Kidney (tissue), 14 donors: ENCODE data around the gene EPS8L2. TPM values are rescaled to one million over a fixed set of nuclear protein-coding genes. Genes with fewer than 3 reads are reported as not detected.
"Not testable (repeated sequence)": the region's sequence is repeated elsewhere in the genome, so short reads cannot be mapped to it uniquely, and the experiment has no call there.

ENCODE experiments used
- DNase-seq, 5 donors: peaks; one replicate each; pipeline ENCODE4 v3.0.0-alpha.2; 2013 to 2020
- FAIRE-seq: peaks from 2 replicates; lab custom pipeline; 2012; peaks lifted over from hg19 to GRCh38; lab: Jason Lieb, UNC
- H3K27ac ChIP-seq, 2 donors: one replicate each; pipeline ENCODE4 v1.7.0; 2013; ENCODE audit warnings: low read depth in 2 of 2, low read length in 2 of 2, inconsistent platforms in 1 of 2
- H3K27me3 ChIP-seq: one replicate; pipeline ENCODE4 v1.7.1; 2013; ENCODE audit warnings: low read length, inconsistent platforms; ENCODE audit not compliant: control insufficient read depth, insufficient read depth
- H3K36me3 ChIP-seq, 3 donors: one replicate each; pipeline versions ENCODE4 v1.7.0 to v1.7.1; 2013; ENCODE audit warnings: low read length in 3 of 3, control low read depth in 1 of 3, inconsistent platforms in 1 of 3; ENCODE audit not compliant: insufficient read depth in 3 of 3, control insufficient read depth in 2 of 3
- H3K4me1 ChIP-seq, 3 donors: one replicate each; pipeline versions ENCODE4 v1.7.0 to v1.7.1; 2013; ENCODE audit warnings: low read length in 3 of 3, inconsistent platforms in 1 of 3, low read depth in 1 of 3; ENCODE audit not compliant: control insufficient read depth in 2 of 3, insufficient read depth in 2 of 3
- H3K4me3 ChIP-seq, 3 donors: one replicate each; pipeline versions ENCODE4 v1.7.0 to v1.8.1; 2013; ENCODE audit warnings: low read length in 3 of 3, control low read depth in 1 of 3, inconsistent platforms in 1 of 3
- H3K9ac ChIP-seq, 3 donors: one replicate each; pipeline versions ENCODE4 v1.7.0 to v1.7.1; 2013; ENCODE audit warnings: low read length in 3 of 3, control low read depth in 1 of 3, inconsistent platforms in 1 of 3
- H3K9me3 ChIP-seq, 3 donors: one replicate each; pipeline versions ENCODE4 v1.7.0 to v1.7.1; 2013; ENCODE audit warnings: low read length in 3 of 3, control low read depth in 1 of 3, inconsistent platforms in 1 of 3; ENCODE audit not compliant: control insufficient read depth in 2 of 3, insufficient read depth in 1 of 3
- intact Hi-C: fragments of 100-400 bp; cut with DNase I; formaldehyde crosslinking; loops from one replicate; pipeline ENCODE4 v1.11.1; 2022
- polyA plus RNA-seq: library from polyadenylated mRNA; stranded (reverse); fragments of 350-450 nt; fragmentation: Illumina TruSeq; extraction: RNeasy Lipid Tissue Mini Kit (QIAGEN cat#74804); gene quantifications from one replicate; pipeline ENCODE4 v1.2.3, GENCODE V29; 2014; ENCODE audit warnings: low read depth, low replicate concordance; ENCODE audit not compliant: insufficient read depth
- total RNA-seq: library from RNA; stranded (reverse); fragmentation: NEBNext Ultra II Directional; extraction: Animal tissue kit (Norgen Biotek cat#: 25700); gene quantifications from one replicate; pipeline ENCODE4 v1.2.1, GENCODE V29; 2021
- TF ChIP-seq, protein P1 (sequence below): IDR thresholded peaks from 3 replicates; pipeline ENCODE4 v1.5.1; 2012; ENCODE audit warnings: mild to moderate bottlenecking, moderate library complexity, borderline replicate concordance; ENCODE audit not compliant: insufficient read depth; ENCODE audit errors: extremely low read depth
- donor health status: control.
- donor health status: control.
- donor health status: control.
- donor health status: control.
- donor health status: control.
- donor health status: DM: yes; HTN: yes; CAD: no.
- donor health status: Normal renal cell carcinoma (clear cell type).

The EPS8L2 gene
- total and polyA plus RNA-seq, 2 donors from 2014 or later = 199 to 287 TPM

DNA sequence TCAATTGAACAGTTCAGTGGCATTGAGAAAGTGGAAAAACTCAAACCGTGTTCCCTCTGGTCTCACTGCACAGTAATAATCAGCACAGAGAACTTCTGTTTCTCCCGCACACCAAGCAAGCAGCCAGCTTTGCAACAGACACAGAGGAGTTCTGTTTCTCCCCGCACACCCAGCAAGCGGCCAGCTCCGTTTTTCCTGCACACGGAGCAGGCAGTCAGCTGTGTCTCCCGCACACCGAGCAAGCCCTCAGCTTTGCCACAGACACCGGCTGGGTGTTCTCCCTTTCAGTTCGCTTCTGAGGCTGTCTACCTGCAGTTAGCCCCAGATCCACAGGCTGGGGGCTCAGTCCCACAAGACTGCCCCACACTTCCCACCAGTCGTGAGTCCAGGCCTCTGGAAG, 31.3 kb downstream of the EPS8L2 start:
- intact Hi-C loops = no loop called here
- Histone ChIP-seq H3K9ac (no peak overlapping the region), H3K9me3 (no peaks in the 10 kb centered on the region), H3K36me3 (no peaks in the 10 kb centered on the region), H3K27ac (no peak overlapping the region), H3K4me1 (no peaks in the 10 kb centered on the region), H3K27me3 (no peaks in the 10 kb centered on the region), H3K4me3 (no peak overlapping the region)
- TF ChIP-seq, protein P1, sequence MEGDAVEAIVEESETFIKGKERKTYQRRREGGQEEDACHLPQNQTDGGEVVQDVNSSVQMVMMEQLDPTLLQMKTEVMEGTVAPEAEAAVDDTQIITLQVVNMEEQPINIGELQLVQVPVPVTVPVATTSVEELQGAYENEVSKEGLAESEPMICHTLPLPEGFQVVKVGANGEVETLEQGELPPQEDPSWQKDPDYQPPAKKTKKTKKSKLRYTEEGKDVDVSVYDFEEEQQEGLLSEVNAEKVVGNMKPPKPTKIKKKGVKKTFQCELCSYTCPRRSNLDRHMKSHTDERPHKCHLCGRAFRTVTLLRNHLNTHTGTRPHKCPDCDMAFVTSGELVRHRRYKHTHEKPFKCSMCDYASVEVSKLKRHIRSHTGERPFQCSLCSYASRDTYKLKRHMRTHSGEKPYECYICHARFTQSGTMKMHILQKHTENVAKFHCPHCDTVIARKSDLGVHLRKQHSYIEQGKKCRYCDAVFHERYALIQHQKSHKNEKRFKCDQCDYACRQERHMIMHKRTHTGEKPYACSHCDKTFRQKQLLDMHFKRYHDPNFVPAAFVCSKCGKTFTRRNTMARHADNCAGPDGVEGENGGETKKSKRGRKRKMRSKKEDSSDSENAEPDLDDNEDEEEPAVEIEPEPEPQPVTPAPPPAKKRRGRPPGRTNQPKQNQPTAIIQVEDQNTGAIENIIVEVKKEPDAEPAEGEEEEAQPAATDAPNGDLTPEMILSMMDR = no peak
- DNase-seq (no peak), FAIRE-seq (no peak)

DNA sequence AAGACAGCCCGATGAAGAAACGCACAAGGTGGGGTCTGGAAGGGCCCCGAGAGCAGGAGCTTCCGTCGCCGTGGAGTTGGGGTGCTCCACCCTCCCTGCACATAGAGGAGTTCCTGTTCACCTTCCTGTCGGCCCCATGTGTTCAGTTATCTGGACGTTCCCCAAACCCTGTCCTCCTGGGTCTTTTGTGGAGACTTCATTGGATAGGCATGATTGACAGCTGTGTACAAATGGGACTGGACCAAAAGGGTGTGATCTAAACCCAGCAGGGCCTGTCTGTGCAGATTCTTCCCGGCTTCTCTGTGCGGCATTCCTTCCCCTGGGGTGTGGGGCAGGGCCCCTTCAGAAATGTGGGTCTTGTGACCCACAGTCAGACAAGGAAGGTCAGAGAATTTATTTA, 31.9 kb downstream of the EPS8L2 start:
- intact Hi-C loops, FAIRE-seq: not testable (repeated sequence)

DNA sequence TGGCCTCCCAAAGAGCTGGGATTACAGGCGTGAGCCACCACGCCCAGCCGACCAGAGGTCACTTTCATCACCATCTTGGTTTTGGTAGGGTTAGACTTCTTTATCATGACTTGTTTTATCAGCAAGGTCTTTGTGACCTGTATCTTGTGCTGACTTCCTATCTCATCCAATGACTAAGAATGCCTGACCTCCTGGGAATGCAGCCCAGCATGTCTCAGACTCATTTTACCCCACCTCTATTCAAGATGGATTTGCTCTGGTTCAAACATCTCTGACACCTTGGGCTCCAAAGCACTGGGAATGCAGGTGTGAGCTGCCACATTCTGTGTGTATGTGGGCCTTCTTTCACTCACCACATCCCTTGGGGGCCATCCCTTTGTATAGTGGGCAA, 36.1 kb downstream of the EPS8L2 start:
- intact Hi-C loops = no loop called here
- Histone ChIP-seq H3K4me1 (peaks cover 0 to 2% (median 0%) of the 10 kb centered on the region in 3 donors), H3K27ac (no peak overlapping the region), H3K27me3 (no peaks in the 10 kb centered on the region), H3K4me3 (no peak overlapping the region), H3K9me3 (no peaks in the 10 kb centered on the region), H3K36me3 (no peaks in the 10 kb centered on the region), H3K9ac (no peak overlapping the region)
- TF ChIP-seq, protein P1 = no peak
- DNase-seq = no peak
- FAIRE-seq = no peak

More for the DNA sequence above, 31.9 kb downstream of the EPS8L2 start:
- H3K9me3 ChIP-seq, H3K4me3 ChIP-seq, H3K9ac ChIP-seq, H3K4me1 ChIP-seq, H3K27me3 ChIP-seq, H3K27ac ChIP-seq, DNase-seq, H3K36me3 ChIP-seq: not testable (repeated sequence)

DNA sequence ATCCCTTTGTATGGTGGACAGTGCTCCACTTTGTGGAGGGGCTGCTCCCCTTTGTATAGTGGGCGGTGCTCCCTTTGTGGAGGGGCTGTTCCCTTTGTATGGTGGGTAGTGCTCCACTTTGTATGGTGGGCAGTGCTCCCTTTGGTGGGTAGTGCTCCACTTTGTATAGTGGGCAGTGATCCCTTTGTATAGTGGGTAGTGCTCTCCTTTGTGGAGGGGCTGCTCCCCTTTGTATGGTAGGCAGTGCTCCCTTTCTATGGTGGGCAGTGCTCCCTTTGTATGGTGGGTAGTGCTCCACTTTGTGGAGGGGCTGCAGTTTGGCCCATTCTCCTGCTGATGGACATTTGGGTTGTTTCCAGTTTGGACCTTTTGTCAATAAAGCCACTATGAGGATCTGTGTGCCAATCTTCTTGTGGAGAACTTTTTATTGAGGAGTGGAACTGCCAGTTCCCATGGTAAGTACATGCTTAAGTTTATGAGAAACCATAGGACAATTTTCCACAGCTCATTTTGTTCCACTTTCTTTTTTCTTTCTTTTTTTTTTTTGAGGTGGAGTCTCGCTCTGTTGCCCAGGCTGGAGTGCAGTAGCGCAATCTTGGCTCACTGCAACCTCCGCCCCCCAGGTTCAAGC, 36.7 kb downstream of the EPS8L2 start:
- H3K9me3 ChIP-seq = no peaks in the 10 kb centered on the region
- peaks cover 0 to 2% (median 0%) of the 10 kb centered on the region in 3 donors for H3K4me1 ChIP-seq
- no peaks in the 10 kb centered on the region for H3K36me3 ChIP-seq
- DNase-seq (no peak), FAIRE-seq (no peak)
- no peak overlapping the region for H3K9ac ChIP-seq
- TF ChIP-seq, protein P1 = no peak
- no peak overlapping the region for H3K4me3 ChIP-seq
- H3K27me3 ChIP-seq = no peaks in the 10 kb centered on the region
- intact Hi-C loops = no loop called here
- no peak overlapping the region for H3K27ac ChIP-seq
